Loucy (cell line): ENCODE data around the gene LETM1.

Experiments
- H2AFZ ChIP-seq: fragments of 200-600 bp; sonication (generic); 2 replicates; pipeline ENCODE4 v1.6.0; 2016; ENCODE audit warnings: antibody characterized with exemption, mild to moderate bottlenecking, low read length, moderate library complexity
- H3F3A ChIP-seq: fragments of 200-600 bp; 2 replicates; pipeline ENCODE4 v1.6.0; 2016; ENCODE audit warnings: antibody characterized with exemption, low read depth, mild to moderate bottlenecking
- H3K27me3 ChIP-seq: fragments of 200-600 bp; sonication (generic); 2 replicates; pipeline ENCODE4 v1.6.1; 2014; ENCODE audit warnings: low read length, mild to moderate bottlenecking; ENCODE audit not compliant: insufficient read depth, poor library complexity, severe bottlenecking
- H3K36me3 ChIP-seq: fragments of 200-600 bp; sonication (generic); 2 replicates; pipeline ENCODE4 v1.6.1; 2016; ENCODE audit warnings: low read length; ENCODE audit not compliant: insufficient read depth
- H3K4me1 ChIP-seq: fragments of 200-600 bp; sonication (generic); 2 replicates; pipeline ENCODE4 v1.5.1; 2014; ENCODE audit warnings: low read length, mild to moderate bottlenecking; ENCODE audit not compliant: insufficient read depth, poor library complexity, severe bottlenecking
- H3K4me2 ChIP-seq: fragments of 200-600 bp; sonication (generic); 2 replicates; pipeline ENCODE4 v1.6.0; 2014; ENCODE audit warnings: antibody characterized with exemption, low read length, low read depth, mild to moderate bottlenecking; ENCODE audit not compliant: poor library complexity, severe bottlenecking
- H3K4me3 ChIP-seq: fragments of 200-600 bp; sonication (generic); 2 replicates; pipeline ENCODE4 v1.5.1; 2014; ENCODE audit warnings: low read length, mild to moderate bottlenecking, mixed read lengths; ENCODE audit not compliant: poor library complexity, severe bottlenecking
- H3K79me2 ChIP-seq: fragments of 200-600 bp; sonication (generic); 2 replicates; pipeline ENCODE4 v1.6.1; 2014; ENCODE audit warnings: low read length; ENCODE audit not compliant: insufficient read depth
- H3K9ac ChIP-seq: fragments of 200-600 bp; sonication (generic); 2 replicates; pipeline ENCODE4 v1.6.0; 2014; ENCODE audit warnings: mild to moderate bottlenecking, low read depth, low read length, moderate library complexity; ENCODE audit not compliant: poor library complexity, severe bottlenecking
- H3K9me2 ChIP-seq: fragments of 200-600 bp; sonication (generic); replicated peaks from 2 replicates; pipeline ENCODE4 v1.6.1; 2016; ENCODE audit warnings: low read depth, low read length, mixed read lengths
- H3K9me3 ChIP-seq: fragments of 200-600 bp; sonication (generic); 2 replicates; pipeline ENCODE4 v1.6.1; 2014; ENCODE audit warnings: mild to moderate bottlenecking, antibody characterized with exemption, low read length, low read depth; ENCODE audit not compliant: insufficient read depth
- H4K20me1 ChIP-seq: fragments of 200-600 bp; sonication (generic); 2 replicates; pipeline ENCODE4 v1.6.0; 2014; ENCODE audit warnings: antibody characterized with exemption, low read length, mild to moderate bottlenecking; ENCODE audit not compliant: insufficient read depth, poor library complexity, severe bottlenecking
- EZH2phosphoT487 ChIP-seq: fragments of 200-600 bp; IDR thresholded peaks from 2 replicates; pipeline ENCODE4 v1.6.1; 2018; ENCODE audit warnings: antibody characterized with exemption, mild to moderate bottlenecking, moderate library complexity, borderline replicate concordance
- TF ChIP-seq, protein P1 (sequence below): fragments of 200-600 bp; sonication (generic); conservative IDR thresholded peaks from 2 replicates; pipeline ENCODE4 v1.5.1; 2014; ENCODE audit warnings: mild to moderate bottlenecking, antibody characterized with exemption, low read length

Gene LETM1

DNA sequence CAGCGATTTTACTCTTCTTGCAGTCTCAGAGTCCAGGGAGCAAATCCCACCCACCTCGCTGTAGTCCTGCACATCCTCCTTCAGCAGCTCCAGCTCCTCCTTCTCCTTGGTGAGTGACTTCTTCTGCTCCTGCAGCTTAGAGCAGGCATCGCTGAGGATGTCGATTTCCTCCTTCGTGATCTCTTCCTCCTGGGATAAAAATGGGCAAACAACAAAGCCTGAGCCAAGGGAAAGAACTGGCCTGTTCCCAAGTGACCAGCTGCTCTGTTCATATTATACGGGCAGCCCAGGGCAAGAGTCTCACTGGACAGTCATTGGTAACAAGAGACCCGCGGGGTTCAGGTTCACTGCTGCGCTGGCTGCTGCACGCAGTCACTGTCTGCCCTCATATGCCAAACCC lies 36.7 kb downstream of the LETM1 start:
- no peaks in the 10 kb centered on the region for H3K27me3 ChIP-seq
- no peaks in the 10 kb centered on the region for H3K9me3 ChIP-seq
- H3K9me2 ChIP-seq, result no peaks in the 10 kb centered on the region
- no peak overlapping the region for H3K9ac ChIP-seq
- H4K20me1 ChIP-seq, result no peaks in the 10 kb centered on the region
- H3K4me1 ChIP-seq, result no peaks in the 10 kb centered on the region
- no peak overlapping the region for H3K4me2 ChIP-seq
- no peak overlapping the region for H2AFZ ChIP-seq
- no peaks in the 10 kb centered on the region for H3F3A ChIP-seq
- H3K4me3 ChIP-seq, result no peak overlapping the region
- H3K79me2 ChIP-seq, result no peaks in the 10 kb centered on the region
- H3K36me3 ChIP-seq, result peaks cover 55% of the 10 kb centered on the region; the same call in 1 of the 2 replicates
- TF ChIP-seq, protein P1, sequence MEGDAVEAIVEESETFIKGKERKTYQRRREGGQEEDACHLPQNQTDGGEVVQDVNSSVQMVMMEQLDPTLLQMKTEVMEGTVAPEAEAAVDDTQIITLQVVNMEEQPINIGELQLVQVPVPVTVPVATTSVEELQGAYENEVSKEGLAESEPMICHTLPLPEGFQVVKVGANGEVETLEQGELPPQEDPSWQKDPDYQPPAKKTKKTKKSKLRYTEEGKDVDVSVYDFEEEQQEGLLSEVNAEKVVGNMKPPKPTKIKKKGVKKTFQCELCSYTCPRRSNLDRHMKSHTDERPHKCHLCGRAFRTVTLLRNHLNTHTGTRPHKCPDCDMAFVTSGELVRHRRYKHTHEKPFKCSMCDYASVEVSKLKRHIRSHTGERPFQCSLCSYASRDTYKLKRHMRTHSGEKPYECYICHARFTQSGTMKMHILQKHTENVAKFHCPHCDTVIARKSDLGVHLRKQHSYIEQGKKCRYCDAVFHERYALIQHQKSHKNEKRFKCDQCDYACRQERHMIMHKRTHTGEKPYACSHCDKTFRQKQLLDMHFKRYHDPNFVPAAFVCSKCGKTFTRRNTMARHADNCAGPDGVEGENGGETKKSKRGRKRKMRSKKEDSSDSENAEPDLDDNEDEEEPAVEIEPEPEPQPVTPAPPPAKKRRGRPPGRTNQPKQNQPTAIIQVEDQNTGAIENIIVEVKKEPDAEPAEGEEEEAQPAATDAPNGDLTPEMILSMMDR, result no peak
- no peak for TF ChIP-seq EZH2phosphoT487

DNA sequence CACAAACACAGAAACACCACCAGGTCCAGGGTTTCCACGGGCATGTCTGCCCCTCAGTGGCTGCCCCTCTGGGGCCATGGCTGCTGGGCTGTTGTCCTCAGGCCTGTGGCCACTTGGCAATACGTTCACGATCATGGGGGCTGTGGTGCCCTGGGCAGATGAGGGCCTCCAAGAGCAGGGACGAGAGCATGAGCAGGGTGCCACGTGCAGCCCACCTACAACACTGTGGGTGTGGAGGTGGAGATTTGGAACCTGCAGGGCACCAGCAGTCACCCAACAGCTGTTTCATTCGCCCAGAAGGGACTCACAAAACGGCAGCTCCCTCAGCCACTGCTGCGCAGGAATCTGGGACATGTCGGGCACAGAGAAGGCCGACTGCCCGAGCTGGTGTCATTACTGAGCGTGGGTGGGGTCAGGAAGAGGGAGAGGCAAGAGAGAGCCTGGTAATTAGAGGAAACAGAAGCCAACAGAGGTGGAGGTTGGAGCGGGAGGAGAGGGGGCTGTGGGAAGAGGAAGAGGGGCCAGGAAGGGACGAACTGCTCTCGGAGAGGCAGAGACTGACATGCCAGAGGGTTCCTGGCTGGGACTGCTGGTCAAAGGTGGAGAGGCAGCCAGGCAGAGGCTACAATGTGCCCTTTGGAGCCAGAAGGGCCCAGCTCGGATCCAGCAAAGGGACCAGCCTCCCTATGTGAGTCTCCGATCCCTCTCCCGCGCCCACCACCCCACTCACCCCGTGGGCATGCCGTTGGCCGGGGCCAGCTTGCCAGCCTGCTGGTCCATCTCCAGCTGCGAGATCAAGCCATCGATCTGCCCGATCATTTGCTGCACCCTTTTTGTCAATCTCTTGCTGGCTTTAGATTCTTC lies 39.7 kb downstream of the LETM1 start:
- Histone ChIP-seq H3K9ac (no peak overlapping the region), H3K4me3 (no peak overlapping the region), H3K9me2 (no peaks in the 10 kb centered on the region), H4K20me1 (no peaks in the 10 kb centered on the region), H2AFZ (no peak overlapping the region), H3K4me1 (no peaks in the 10 kb centered on the region), H3F3A (no peaks in the 10 kb centered on the region), H3K36me3 (peaks cover 45% of the 10 kb centered on the region; the same call in 1 of the 2 replicates), H3K9me3 (no peaks in the 10 kb centered on the region), H3K4me2 (no peak overlapping the region), H3K27me3 (no peaks in the 10 kb centered on the region), H3K79me2 (no peaks in the 10 kb centered on the region)
- TF ChIP-seq, protein P1, result no peak
- TF ChIP-seq EZH2phosphoT487, result no peak

DNA sequence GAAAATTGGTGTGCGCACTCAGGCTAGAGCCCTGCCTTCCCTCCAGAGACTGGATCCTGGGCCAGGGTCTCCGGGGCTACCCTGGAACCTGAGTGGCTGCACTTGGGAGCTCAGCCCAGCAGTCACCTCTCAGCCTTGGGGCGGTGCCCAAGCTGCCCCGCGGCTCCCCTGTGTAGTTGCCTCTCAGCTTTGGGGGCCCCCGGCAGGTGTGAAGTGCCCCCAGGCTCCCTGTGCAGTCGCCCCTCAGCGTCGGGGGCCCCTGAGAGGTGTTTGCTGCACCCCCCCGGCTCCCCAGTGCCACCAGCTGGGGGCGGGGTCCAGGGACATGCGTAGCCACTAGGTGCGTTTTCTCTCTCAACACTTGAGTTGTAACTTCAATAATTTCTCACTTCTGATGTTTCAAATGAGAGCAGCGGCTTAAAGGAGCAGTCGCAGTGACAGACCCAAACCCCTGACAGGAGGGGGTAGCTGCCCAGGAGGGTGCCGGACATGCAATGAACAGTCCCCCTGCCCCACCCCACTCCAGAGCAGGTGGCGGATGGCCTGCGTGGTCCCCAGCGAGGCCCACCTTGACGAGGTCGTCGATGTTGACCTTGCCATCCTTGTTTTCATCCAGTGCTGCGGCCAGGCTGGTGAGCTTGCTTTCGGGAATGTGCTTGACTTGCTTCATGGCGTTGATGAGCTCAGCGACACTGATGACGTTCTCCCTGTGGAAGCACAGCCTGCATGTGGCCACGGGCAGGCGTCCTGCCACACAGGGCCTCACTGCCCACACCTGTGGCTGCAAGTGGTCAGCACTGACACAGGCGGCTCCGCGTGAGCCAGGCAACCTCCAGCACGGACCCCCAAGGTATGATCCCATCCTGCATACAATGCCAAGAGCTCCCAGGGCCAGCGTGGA lies 40.6 kb downstream of the LETM1 start:
- peaks cover 45% of the 10 kb centered on the region; the same call in 1 of the 2 replicates for H3K36me3 ChIP-seq
- no peak overlapping the region for H3K4me3 ChIP-seq

More for the DNA sequence above, 40.6 kb downstream of the LETM1 start:
- Histone ChIP-seq H3K27me3 (no peaks in the 10 kb centered on the region), H4K20me1 (no peaks in the 10 kb centered on the region), H2AFZ (no peak overlapping the region), H3F3A (no peaks in the 10 kb centered on the region), H3K9me2 (no peaks in the 10 kb centered on the region), H3K79me2 (no peaks in the 10 kb centered on the region), H3K4me1 (no peaks in the 10 kb centered on the region), H3K9me3 (no peaks in the 10 kb centered on the region), H3K9ac (no peak overlapping the region), H3K4me2 (no peak overlapping the region)
- TF ChIP-seq, protein P1, result no peak
- TF ChIP-seq EZH2phosphoT487, result no peak
